ENCODE results near the gene AKAP17A.
"Not testable (repeated sequence)": the region's sequence is repeated elsewhere in the genome, so short reads cannot be mapped to it uniquely, and the experiment has no call there.

The AKAP17A gene, protein sequence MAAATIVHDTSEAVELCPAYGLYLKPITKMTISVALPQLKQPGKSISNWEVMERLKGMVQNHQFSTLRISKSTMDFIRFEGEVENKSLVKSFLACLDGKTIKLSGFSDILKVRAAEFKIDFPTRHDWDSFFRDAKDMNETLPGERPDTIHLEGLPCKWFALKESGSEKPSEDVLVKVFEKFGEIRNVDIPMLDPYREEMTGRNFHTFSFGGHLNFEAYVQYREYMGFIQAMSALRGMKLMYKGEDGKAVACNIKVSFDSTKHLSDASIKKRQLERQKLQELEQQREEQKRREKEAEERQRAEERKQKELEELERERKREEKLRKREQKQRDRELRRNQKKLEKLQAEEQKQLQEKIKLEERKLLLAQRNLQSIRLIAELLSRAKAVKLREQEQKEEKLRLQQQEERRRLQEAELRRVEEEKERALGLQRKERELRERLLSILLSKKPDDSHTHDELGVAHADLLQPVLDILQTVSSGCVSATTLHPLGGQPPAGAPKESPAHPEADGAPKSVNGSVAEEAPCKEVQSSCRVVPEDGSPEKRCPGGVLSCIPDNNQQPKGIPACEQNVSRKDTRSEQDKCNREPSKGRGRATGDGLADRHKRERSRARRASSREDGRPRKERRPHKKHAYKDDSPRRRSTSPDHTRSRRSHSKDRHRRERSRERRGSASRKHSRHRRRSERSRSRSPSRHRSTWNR

DNA sequence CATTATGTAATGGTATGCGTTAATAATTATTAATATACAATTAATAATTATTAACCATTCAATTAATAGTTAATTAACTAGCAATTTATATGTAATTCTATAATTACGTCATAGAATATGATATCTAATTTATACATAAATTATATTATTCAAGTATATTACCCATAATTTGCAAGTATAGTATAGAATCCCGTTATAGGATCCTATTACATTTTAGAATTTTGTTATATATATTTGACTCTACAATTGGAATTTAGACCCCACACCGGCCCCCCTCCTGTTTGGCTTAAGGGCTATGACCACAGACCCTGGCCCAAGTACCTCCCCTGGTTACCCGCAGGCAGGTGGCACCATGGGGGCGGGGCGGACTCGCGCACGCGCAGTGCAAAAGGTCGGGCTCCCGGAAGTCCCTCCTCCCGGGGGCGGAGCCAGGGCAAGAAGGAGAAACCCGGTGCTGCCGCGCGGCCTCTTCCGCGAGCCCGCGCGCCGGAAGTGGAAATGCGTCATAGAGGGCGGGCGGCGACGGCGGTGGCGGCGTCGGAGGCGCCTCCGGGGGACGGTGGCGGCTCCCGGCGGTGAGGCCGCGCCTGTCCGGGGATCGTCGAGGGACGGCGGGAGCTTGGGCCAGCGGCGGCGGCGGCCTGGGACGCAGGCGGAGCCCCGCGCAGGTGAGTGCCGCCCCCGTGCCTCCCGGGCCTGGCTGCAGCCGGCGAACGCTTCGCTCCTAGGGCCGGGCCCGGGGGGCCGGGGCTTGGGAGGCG lies at the start of gene AKAP17A:
Gene AKAP17A (plus strand): TSS at position 503 of the 761 bp plus-strand sequence. CDS start 1,859 bp downstream, outside the sequence.
- peak; percentile 84 to 96 for DNase-seq

DNA sequence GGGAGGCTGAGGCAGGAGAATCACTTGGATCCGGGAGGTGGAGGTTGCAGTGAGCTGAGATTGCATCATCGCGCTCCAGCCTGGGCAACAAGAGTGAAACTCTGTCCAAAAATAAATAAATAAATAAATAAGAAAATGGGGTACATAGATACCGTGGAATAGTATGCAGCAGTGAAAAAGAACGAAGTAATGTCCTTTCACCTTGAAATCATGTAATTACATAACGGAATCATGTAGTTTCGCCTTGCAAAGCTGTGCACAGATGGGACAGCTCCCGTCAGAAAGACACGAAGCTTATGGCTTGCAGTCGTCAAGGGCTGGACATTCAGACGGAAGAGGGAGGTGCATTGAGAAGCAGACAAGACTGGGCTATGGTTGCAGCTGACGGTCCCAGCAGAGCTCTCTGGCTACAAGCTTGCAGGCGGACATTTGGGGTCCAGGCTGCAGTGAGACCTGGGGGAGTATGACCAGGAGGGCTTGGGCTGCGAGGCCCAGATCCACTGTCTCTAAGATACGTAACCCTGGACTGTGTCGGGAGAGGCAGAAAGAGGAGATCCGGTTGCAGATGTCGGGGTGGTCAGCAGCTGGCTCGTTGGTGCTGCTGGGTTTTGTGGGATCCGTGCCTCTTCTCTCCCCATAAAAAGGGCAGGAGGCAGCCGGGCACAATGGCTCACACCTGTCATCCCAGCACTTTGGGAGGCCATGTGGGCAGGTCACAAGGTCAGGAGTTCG lies 48.2 kb upstream of the AKAP17A start:
- DNase-seq: no peak

DNA sequence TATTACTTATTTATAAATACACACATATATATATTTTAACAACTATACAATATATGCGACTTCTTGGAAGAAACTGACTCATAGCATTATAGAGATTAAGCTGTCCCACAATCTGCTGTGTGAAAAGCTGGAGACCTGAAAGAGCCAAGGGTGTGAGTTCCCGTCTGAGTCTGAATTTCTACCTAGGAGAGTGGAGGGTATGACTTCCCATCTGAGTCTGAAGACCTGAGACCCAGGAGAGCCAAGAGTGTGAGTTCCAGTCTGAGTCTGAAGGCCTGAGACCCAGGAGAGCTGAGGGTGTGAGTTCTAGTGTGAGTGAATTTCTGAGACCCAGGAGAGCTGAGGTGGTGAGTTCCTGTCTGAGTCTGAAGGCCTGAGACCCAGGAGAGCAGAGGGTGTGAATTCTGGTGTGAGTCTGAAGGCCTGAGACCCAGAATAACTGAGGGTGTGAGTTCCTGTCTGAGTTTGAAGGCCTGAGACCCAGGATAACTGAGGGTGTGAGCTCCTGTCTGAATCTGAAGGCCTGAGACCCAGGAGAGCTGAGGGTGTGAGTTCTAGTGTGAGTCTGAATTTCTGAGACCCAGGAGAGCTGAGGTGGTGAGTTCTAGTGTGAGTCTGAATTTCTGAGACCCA lies 45.5 kb upstream of the AKAP17A start:
- DNase-seq: no peak

DNA sequence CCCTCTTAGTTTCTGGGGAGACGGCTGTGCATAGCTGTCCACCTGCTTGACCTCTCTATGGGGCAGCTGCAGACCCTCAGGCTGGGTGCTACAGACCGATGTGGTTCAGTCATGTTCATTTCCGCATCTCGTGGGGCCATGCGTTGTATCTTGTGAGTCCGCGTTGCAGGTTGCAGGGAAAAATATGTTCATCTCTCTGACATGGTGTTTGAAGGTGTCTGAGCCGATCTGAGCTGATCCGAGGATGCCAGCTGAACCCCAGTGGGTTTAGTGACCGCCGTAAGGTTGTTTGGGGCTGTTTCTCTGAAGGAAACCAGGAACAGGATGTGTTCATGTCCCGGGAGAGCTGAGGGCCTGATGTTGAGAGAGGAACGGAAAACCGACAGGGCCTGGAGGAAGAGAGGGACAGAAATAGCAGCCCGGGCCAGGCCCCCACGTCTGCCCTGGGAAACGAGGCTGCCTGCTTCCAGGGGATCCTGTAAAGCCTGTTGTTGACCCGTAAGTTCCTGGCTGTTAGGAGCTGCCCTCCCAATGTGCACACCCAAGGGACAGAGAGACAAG lies 44.6 kb upstream of the AKAP17A start:
- no peak for DNase-seq

DNA sequence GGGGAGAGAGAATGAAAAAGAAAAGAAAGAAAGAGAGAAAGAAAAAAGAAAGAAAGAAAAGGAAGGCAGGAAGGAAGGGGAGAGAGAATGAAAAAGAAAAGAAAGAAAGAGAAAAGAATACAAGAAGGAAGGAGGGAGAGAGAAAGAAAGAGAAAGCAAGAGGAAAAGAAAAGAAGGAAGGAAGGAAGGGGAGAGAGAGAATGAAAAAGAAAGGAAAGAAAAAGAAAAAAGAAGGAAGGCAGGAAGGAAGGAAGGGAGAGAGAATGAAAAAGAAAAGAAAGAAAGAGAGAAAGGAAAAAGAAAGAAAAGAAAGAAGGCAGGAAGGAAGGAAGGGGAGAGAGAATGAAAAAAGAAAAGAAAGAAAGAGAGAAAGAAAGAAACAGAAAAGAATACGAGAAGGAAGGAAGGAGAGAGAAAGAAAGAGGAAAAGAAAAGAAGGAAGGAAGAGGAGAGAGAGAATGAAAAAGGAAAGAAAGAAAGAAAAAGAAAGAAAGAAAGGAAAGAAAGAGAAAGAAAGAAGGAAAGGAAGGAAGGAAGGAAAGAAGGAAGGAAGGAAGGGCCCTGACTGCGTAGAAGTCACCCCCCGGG lies 39.4 kb upstream of the AKAP17A start:
- no peak for DNase-seq

DNA sequence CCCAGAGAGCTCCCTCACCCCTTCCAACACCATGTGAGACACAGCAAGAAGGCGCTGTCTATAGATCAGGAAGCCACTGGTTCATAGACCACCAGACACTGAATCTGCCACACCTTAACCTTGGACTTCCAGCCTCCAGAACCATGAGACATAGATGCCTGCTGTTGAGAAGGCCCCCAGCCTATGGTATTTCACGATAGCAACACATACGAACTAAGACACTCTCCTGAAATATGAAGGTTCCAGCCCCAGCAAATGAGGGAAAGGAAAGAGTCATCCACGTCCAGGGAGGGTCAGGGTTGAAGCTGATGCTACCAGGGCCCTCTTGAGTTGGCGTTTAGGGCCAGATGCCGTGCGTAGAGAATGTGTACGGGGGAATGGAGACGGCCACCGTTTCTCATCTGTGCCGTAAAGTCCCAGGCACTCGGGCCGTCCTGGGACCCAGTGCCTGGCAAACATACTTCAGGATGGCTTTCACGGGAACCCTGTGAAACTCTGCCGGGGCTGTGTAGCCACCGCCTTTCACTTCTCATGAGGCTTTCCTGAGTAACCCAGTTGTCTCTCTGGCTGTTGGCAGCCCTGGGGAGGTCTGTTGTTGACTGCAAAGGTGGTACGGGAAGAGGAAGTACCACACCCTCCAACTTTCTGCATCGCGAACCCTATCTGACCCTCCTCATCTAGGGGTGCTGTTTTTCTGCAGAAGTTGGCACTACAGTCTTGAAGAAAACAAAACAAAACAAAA lies 36.8 kb upstream of the AKAP17A start:
- no peak for DNase-seq

DNA sequence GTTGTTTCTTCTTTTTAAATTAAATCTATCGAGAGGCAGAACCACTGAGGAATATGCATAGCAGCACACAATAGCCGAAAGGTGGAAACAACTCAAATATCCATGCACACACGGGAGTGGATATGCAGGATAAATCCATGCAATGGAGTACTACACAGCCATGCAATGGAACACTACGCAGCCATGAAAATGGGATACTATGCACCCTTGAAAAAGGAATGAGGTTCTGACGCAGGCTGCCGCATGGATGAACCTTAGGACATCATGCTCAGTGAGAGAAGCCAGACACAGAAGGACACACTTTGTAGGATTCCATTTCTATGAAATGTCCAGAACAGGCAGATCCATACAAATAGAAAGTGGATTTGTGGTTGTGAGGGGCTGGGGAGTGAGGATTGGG lies 36.0 kb upstream of the AKAP17A start:
- no peak for DNase-seq

DNA sequence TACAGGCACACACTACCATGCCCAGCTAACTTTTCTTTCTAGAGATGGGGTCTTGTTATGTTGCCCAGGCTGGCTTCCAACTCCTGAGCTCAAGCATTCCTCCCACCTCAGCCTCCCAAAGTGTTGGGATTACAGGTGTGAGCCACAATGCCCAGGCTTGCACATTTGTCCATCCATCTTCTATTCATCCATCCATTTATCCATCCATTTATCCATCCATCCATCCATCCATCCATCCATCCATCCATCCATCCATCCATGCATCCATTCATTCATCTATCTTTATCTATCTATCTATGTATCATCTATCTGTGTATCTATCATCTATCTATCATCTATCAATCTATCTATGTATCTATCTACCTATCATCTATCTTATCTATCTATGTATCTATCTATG lies 34.0 kb upstream of the AKAP17A start:
- DNase-seq: not testable (repeated sequence)

DNA sequence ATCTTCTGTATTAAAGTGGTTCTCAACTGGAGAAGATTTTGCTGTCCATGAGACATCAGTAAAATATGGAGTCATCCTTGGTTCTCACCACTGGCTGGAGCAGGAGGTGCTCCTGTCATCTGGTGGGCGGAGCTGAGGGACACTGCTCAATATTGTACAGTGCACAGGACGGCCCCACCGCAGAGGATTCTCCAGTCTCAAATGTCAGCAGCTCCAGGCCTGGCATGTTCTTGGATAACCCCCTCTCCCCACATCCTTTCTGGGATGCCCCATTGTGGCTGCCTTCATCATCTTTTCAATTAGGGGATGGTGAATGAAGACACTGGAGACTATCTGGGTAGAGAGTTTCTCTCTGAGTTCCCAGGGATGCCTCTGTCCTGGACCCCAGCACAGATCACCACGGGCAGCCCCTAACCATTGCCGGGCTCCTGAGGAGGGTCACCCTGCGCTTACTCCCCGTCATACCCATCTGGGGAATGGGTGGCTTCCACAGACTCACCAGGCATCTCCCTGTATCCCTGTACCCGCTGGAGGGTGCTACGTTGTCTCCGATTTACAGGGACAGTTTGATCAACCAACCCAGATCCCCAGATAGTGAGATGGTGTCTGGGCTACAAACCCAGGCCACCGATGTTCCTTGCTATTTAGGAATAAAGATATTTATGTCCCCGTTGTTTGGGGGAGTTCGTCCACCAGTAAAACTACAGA lies 32.5 kb upstream of the AKAP17A start:
- DNase-seq: no peak

DNA sequence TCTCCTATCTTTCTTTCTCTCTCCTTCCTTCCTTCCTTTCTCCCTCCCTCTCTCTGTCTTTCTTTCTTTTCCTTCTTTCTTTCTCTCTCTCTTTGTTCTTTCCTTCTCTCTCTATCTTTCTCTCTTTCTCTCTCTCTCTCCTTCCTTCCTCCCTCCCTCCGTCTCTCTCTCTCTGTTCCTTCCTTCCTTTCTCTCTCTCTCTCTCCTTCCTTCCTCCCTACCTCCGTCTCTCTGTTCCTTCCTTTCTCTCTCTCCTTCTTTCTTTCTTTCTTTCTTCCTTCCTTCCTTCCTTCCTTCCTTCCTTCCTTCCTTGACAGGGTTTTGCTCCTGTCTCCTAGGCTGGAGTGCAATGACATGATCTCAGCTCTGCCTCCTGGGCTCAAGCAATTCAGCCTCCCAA lies 30.2 kb upstream of the AKAP17A start:
- DNase-seq: no peak

DNA sequence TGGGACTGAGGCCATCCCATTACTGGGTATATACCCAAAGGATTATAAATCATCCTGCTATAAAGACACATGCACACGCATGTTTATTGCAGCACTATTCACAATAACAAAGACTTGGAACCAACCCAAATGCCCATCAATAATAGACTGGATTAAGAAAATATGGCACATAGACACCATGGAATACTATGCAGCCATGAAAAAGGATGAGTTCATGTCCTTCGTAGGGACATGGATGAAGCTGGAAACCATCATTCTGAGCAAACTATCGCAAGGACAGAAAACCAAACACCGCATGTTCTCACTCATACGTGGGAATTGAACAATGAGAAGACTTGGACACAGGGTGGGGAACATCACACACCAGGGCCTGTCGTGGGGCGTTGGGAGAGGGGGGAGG lies 27.3 kb upstream of the AKAP17A start:
- DNase-seq: not testable (repeated sequence)

DNA sequence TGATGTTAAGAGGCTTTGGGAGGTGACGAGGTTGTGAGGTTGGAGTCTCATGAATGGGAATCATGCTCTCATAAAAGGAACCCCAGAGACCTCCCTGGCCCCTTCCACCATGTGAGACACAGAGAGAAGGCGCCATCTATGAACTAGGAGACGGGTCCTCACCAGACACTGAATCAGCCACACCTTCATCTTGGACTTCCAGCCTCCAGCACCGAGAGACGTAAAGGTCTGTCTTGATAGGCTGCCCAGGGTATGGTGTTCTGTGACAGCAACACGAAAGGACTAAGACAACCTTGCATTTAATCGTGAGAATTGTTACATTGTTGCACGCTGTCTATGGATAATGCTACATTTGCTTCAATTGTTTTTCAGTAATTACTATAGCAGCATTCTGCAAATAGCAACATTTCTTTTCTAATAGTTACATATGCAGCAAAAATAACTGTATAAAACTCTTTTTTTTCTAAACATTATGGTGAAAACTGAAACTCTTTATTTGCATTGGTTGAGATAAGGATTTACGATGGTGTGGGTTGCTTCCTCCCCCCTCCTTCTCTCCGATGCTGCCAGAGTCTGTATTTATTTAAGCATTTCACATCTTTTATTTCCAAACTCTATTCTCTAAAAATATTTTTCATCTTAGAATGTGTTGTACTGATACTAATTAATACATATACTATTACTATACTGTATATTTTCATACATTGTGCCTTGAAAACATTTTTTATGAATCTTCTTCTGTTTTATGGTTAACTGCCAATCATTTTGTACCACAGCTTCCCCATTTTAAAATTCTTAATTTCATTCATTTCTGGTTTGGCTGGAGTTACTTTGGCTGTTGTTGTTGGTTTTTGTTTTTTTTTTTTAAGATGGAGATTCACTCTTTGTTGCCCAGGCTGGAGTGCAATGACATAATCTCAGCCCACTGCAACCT lies 26.4 kb upstream of the AKAP17A start:
- no peak for DNase-seq

DNA sequence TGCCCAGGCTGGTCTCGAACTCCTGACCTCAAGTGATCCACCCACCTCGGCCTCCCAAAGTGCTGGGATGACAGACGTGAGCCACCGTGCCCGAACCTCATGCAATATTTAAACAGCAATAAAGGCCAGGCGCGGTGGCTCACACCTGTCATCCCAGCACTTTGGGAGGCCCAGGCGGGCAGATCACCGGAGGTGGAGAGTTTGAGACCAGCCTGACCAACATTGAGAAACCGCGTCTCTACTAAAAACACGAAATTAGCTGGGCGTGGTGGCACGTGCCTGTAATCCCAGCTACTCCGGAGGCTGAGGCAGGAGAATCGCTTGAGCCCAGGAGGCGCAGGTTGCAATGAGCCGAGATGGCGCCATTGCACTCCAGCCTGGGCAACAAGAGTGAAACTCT lies 17.2 kb upstream of the AKAP17A start:
- DNase-seq: not testable (repeated sequence)

DNA sequence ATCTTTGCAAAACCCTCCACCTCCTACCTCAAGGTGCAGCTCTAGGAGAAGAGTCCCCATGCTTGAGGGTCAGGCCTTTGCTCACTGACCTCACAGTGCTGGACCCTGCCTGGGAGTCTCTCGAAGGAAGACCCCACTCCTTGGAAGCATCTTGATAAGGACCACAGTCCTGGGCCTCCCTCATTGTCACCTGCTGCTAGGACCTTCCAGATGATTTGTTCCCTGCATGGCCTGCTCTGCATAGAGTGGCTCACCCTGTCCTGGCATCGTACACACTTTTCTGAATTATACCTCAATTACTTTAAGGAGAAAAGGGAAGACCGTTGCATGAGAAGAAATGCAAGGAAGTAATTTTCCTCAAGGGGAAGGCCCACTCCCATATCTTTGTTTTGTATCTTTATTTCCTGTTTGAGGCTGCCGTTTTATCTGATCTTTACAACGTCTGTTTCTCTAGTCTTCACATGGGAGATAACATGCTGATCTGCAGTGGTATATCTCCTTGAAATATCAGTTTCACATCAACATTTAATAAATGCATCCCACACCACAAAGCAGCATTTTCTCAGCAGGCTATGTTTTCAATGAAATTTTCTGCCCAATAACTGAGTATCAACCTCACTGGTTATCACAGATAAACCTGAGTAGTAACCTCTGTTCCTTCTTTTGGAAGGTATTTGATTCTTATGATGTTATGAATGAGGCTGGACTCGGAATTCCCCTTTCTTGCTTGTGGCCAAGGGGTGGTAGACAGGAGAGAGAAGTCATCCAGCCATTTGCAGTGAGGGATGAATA lies 15.0 kb upstream of the AKAP17A start:
- DNase-seq: no peak

DNA sequence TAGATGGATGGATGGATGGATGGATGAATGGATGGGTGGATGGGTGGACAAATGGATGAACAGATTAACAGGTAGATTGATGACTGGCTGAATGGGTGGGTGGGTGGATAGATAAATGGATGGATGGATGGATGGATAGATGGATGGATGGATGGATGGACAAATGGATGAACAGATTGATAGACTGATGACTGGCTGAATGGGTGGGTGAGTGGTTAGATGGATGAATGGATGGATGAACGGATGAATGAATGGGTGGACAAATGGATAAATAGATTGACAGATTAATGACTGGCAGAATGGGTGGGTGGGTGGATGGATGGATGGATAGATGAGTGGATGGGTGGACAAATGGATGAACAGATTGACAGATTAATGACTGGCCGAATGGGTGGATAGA lies 13.6 kb upstream of the AKAP17A start:
- DNase-seq: no peak

DNA sequence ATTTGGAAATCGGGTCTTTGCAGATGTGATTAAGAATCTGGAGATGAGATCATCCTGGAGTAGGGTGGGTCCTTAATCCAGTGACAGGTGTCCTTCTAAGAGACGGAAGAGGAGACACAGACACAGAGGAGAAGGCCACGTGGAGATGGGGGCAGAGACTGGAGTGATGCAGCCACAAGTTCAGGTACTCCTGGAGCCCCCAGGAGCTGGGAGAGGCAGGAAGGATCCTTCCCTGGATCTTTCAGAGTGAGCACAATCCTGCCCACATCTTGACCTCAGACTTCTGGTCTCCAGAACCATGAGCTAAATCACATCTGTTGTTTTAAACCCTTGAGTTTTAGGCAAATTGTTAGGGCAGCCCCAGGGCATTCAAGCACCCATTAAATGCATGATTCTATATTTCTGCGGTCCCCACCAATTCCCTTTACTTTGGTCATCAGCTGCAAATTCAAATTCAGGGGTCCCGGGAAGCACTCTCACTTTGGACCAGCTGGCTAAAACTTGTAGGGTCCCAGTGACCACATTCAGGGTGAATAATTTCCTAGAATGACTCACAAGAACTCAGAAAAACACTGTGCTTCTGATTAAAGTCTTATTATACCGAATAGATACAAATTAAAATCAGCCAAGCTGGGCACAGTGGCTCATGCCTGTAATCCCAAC lies 12.8 kb upstream of the AKAP17A start:
- no peak for DNase-seq

DNA sequence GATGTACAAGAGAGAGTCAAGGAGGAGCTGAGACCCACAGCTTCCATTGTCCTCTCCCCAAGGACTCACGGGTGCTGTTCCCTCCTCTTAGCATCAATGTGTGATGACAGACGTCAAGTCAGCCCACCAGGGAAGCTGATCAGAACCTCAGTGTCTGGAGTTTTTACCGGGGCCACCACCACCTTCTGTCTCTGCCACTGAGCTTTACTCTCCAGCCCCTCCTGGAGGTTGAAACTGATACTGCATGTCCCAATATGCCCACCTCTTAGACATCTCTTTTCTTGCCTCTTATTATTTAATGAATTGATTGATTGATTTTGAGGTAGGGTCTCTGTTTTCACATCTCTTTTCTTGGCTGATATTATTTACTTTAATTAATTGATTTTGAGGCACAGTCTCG lies 10.3 kb upstream of the AKAP17A start:
- DNase-seq: no peak
